A172 (cell line): ENCODE results near the gene TESK2. TPM values are rescaled to one million over a fixed set of nuclear protein-coding genes. Genes with fewer than 3 reads are reported as not detected.

Source experiments
- DNase-seq: peaks from one replicate; pipeline ENCODE4 v3.0.0-alpha.2; 2015; ENCODE audit warnings: low spot score
- total RNA-seq: library from RNA; depleted of rRNA; stranded (reverse); fragments of >200 nt; shearing (Covaris generic); gene quantifications from 2 replicates; pipeline ENCODE4 v1.2.3, GENCODE V29; 2014

Gene TESK2
- total RNA-seq, 1 experiment from 2014 or later: 0.52 TPM

DNA sequence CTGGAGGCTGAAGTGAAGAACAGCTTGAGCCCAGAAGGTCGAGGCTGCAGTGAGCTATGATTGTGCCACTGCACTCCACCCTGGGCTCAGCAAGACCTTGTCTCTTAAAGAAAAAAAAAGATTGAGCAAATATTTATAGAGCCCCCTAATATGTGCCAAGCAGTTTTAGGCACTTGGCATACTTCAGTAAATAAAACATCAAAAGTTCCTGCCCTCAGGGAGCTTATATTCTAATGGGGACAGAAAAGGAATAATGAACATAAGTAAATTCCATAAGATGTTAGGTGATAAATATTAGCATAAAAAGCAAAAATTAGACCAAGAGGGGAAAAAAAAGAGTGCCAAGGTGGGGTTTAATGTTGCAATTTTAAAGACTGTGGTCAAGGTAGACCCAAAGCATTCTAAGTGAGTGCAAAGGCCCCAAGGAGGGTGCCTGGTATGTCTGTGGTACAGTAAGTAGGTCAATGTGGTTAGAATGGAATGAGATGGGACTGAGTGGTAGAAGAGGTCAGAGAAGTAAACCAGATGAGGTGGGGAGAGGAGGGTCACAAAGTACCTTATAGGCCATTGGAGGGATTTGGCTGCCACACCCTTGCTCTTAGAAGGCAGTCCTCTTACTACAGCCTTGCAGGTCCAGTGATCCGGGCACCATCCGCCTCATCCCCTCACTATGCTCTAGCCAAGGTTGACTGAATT, 153.2 kb downstream of the TESK2 start:
- no peak for DNase-seq

GRCh38 chr1:45335855-45336324, 155.1 kb downstream of the TESK2 start:
- DNase-seq: no peak

DNA sequence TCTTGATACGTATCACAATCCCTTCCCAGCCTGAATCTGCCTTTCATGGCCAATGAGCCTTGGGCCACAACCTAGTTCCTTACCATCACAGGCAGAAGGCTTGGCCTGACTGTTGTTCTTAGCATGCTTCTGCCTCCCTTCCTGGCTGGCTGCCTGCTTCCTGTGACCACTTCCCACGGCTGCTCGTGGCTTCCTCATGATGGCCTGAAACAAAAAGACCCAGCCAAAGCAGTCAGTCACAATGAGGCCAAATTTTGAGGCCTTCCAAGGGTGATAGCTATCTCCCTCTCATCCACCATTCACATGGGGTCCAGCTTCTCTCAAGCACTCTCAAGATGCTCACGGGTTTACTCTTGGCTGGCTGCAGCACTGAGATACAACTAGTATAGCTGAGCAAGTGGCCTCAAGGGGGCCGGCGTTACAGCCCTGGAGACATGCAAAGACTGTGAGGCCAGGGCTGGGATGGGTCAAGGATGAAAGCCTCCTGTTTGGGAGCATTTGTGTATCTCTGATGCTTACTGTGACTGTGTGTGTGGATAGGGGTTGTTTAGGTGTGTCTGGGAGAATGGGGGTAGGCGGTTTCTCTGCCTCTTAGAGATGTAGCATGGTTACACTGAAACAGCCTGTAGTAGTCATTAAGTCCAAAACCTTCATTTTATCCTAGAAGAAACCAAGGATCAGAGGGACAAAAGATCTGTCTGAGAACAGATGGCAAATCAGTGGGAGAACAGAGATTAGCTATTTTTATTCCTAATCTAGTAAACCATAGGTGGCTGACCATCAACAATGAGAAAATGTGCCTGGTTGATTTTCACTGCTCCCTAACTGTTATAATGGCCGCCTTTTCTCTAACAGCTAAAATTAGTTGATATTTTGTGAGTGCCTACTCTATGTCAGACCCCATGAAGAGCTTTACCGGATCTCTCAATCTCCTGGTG, 156.4 kb downstream of the TESK2 start:
- DNase-seq: no peak

GRCh38 chr1:45332346-45332720, 158.6 kb downstream of the TESK2 start:
- DNase-seq: no peak

GRCh38 chr1:45331436-45332345, 159.3 kb downstream of the TESK2 start:
- no peak for DNase-seq

- no peak for DNase-seq
Observed at GRCh38 chr1:45329445-45329844, 161.5 kb downstream of the TESK2 start.

GRCh38 chr1:45328680-45329079, 162.3 kb downstream of the TESK2 start:
- no peak for DNase-seq

GRCh38 chr1:45327644-45328515, 163.1 kb downstream of the TESK2 start:
- DNase-seq: no peak

- DNase-seq: no peak
Observed at GRCh38 chr1:45326627-45327623, 164.0 kb downstream of the TESK2 start, which contains the start of gene HPDL. Gene HPDL, plus strand, starts transcription at chr1:45326895. Its CDS starts 254 bp downstream, at chr1:45327149.

GRCh38 chr1:45325851-45326506, 165.0 kb downstream of the TESK2 start:
- no peak for DNase-seq

- no peak for DNase-seq
Observed at GRCh38 chr1:45322486-45323040, 168.4 kb downstream of the TESK2 start.

- DNase-seq: no peak
Observed at GRCh38 chr1:45321444-45321843, 169.5 kb downstream of the TESK2 start.

DNA sequence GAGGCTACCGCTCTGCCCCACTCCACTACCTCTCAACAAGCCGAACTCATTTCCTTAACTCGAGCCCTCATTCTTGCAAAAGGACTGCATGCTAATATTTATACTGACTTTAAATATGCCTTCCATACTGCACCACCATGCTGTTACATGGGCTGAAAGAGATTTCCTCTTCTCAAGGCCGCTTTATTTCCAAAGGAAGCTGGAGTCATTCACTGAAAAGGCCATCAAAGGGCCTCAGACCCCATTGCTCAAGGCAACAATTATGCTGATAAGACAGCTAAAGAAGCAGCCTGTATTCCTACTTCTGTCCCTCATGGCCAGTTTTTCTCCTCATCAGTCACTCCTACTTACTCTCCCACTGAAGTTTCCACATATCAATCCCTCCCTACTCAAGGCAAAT, 171.2 kb downstream of the TESK2 start:
- no peak for DNase-seq

GRCh38 chr1:45317166-45317565, 173.8 kb downstream of the TESK2 start:
- no peak for DNase-seq

DNA sequence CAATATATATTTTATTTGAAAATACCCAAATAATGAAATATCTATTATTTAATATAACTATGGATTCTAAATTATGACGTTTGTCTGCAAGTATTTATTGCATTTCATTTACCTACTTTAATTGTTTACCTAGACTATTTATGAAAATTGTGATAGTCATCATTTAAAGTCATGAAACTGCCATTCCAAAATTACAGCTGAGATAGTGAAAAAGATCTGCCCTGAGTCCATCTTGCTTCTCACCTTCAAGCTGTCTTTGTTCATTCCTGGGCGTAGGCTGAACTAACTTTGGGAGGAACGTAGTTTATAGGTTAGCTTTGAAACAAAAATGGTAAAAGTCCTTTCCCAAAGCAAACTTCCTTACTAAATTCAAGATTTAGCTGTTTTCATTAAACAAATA, 176.7 kb downstream of the TESK2 start:
- no peak for DNase-seq

DNA sequence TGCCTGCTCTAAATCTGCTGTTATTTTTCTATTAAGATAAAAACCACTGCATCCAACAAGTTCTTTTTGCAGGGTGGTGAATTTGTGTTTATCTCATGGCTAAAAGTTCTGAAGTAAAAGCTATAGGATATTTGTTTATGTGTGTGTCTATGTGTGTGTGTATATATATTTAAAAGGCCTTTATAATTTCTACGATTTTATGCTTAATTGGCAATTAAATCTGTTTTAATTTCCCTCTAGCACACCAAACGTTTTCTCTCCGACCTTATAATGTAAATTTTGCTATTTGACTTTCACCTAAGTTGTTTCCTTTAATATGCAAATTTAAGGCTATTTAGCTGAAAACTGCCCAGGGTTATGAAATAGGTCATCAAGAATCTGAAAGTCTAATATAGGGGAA, 184.1 kb downstream of the TESK2 start:
- no peak for DNase-seq

GRCh38 chr1:45306319-45306718, 184.6 kb downstream of the TESK2 start:
- no peak for DNase-seq

DNA sequence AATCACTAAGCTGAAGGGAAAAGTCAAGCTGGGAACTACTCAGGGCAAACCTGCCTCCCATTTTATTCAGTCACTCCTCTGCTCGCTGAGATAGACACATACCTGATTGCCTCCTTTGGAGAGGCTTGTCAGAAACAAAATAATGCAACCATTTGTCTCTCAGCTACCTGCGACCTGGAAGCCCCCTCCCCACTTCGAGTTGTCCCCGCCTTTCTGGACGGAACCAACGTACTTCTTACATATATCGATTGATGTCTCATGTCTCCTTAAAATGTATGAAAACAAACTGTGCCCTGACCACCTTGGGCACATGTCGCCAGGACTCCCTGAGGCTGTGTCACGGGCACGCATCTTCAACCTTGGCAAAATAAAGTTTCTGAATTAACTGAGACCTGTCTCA, 185.7 kb downstream of the TESK2 start:
- no peak for DNase-seq
